ENCODE data around the gene SMIM28.
A peak's percentile ranks its signal among the peaks of the same experiment; 100 is the strongest.

SMIM28 gene

DNA sequence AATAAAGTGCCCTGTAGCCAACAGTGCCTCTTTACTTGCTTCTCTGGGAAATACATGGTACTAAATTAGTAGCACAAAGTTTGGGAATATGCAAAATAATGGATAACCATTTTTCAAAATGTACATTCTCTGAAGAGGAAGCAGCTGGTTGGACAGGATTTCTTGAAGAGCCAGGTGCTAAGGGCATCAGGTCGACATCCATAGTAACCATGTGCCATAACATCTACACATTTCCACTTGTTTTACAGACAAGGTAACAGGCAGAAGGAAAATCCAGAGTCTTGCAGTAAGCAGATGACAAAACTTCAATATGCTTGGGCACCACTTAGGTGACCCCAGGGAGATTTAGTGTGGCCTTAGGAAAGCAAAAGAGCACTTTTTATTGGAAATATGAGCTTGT, 36.5 kb upstream of the SMIM28 start:
- no peaks in the 10 kb centered on the region for H3K79me2 ChIP-seq (ENCODE audit: low read length)
- H3F3A ChIP-seq (ENCODE audit: insufficient read depth, low read length): peaks cover 7% of the 10 kb centered on the region; the same call in 1 of the 2 replicates
- no peak overlapping the region for H3K9ac ChIP-seq (ENCODE audit: low read length)
- peaks cover 8% of the 10 kb centered on the region for H3K4me1 ChIP-seq (ENCODE audit: low read length)
- no peak overlapping the region for H3K4me3 ChIP-seq (ENCODE audit: low read length)
- no peak overlapping the region for H2AFZ ChIP-seq (ENCODE audit: low read length)
- H3K27ac ChIP-seq (ENCODE audit: low read length): no peak overlapping the region
- no peaks in the 10 kb centered on the region; the same call in 1 of the 2 replicates for H3K36me3 ChIP-seq (replicated peaks; ENCODE audit: insufficient read depth, low read length)
- H3K9me3 ChIP-seq (replicated peaks; ENCODE audit: insufficient read depth, low read length): no peaks in the 10 kb centered on the region
- no peak for DNase-seq
- no peaks in the 10 kb centered on the region for H3K27me3 ChIP-seq (replicated peaks; ENCODE audit: insufficient read depth, low read length)
- H3K4me2 ChIP-seq (ENCODE audit: low read depth, low read length): no peak overlapping the region
- H4K20me1 ChIP-seq (ENCODE audit: insufficient read depth, low read length): no peaks in the 10 kb centered on the region
- TF ChIP-seq, protein P1, sequence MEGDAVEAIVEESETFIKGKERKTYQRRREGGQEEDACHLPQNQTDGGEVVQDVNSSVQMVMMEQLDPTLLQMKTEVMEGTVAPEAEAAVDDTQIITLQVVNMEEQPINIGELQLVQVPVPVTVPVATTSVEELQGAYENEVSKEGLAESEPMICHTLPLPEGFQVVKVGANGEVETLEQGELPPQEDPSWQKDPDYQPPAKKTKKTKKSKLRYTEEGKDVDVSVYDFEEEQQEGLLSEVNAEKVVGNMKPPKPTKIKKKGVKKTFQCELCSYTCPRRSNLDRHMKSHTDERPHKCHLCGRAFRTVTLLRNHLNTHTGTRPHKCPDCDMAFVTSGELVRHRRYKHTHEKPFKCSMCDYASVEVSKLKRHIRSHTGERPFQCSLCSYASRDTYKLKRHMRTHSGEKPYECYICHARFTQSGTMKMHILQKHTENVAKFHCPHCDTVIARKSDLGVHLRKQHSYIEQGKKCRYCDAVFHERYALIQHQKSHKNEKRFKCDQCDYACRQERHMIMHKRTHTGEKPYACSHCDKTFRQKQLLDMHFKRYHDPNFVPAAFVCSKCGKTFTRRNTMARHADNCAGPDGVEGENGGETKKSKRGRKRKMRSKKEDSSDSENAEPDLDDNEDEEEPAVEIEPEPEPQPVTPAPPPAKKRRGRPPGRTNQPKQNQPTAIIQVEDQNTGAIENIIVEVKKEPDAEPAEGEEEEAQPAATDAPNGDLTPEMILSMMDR (IDR thresholded peaks at IDR 0.05; ENCODE audit: low read length): no peak
- no peak for TF ChIP-seq EZH2phosphoT487 (IDR thresholded peaks at IDR 0.05; ENCODE audit: low read length)
- TF ChIP-seq EZH2 (optimal IDR thresholded peaks at IDR 0.05; ENCODE audit: low read depth, low read length): no peak
- no peaks in the 10 kb centered on the region for H3K9me2 ChIP-seq (replicated peaks; ENCODE audit: insufficient read depth, low read length)

DNA sequence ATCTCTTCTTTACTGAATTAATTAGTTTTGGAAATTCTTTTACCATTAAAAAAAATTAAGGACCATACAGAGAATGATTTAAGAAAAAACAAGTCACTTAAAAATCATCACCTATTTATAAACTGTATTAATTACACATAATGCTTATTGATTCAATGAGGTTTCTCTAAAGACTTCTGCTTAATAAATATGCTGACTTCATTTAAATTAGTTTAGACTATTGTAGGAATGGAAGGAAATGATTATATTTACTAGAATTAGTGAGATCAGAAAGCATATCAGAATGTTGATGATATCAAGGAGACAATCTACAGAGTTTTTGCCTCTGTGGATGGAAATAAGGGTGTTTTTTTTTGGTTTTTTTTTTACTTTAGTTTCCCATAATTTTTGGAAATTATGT, 34.6 kb upstream of the SMIM28 start:
- Histone ChIP-seq H3K4me3 (ENCODE audit: low read length) (no peak overlapping the region), H3K9me2 (replicated peaks; ENCODE audit: insufficient read depth, low read length) (no peaks in the 10 kb centered on the region), H3K27ac (ENCODE audit: low read length) (no peak overlapping the region), H3K79me2 (ENCODE audit: low read length) (no peaks in the 10 kb centered on the region), H3K9ac (ENCODE audit: low read length) (no peak overlapping the region), H3K27me3 (replicated peaks; ENCODE audit: insufficient read depth, low read length) (no peaks in the 10 kb centered on the region), H3K4me2 (ENCODE audit: low read depth, low read length) (no peak overlapping the region), H3F3A (ENCODE audit: insufficient read depth, low read length) (peaks cover 8% of the 10 kb centered on the region; the same call in 1 of the 2 replicates), H4K20me1 (ENCODE audit: insufficient read depth, low read length) (no peaks in the 10 kb centered on the region), H3K9me3 (replicated peaks; ENCODE audit: insufficient read depth, low read length) (no peaks in the 10 kb centered on the region), H2AFZ (ENCODE audit: low read length) (no peak overlapping the region), H3K4me1 (ENCODE audit: low read length) (peaks cover 16% of the 10 kb centered on the region), H3K36me3 (replicated peaks; ENCODE audit: insufficient read depth, low read length) (no peaks in the 10 kb centered on the region)
- DNase-seq: no peak
- no peak for TF ChIP-seq EZH2phosphoT487 (IDR thresholded peaks at IDR 0.05; ENCODE audit: low read length)
- no peak for TF ChIP-seq EZH2 (optimal IDR thresholded peaks at IDR 0.05; ENCODE audit: low read depth, low read length)
- TF ChIP-seq, protein P1 (IDR thresholded peaks at IDR 0.05; ENCODE audit: low read length): no peak

DNA sequence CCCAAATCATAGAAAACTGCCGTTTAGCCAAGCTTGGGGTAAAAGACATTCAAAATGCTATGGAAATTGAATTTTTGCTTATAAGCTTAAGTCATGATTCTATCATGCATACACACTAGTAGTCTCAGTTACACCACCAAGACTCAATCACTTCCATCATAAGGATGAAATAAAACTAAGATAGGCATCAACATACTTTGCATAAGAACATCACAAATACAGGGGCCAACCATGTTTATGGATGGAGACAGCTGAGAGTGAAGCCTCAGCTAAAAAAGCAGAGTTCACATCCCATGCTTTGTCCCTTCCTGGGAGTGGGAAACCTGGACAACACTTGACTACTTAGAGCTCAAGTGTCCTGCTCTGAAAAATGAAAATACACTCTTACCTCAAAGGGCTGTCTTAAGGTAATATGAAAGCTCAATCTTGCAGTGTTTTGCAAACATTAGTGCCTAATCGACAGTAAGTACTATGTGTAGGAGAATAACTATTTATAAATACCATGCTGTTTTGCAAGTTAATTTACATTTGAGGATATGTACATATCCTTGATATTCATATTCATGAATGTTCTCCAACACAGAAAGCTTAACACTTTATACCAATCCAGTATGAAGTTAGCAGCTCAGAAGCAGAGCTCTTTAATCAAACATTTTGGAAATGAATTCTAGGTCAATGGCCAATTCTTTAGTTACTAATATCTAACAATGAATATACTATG, 32.0 kb upstream of the SMIM28 start:
- Histone ChIP-seq H2AFZ (ENCODE audit: low read length) (no peak overlapping the region), H3K9me3 (replicated peaks; ENCODE audit: insufficient read depth, low read length) (no peaks in the 10 kb centered on the region), H3F3A (ENCODE audit: insufficient read depth, low read length) (peaks cover 8% of the 10 kb centered on the region; the same call in 1 of the 2 replicates), H3K9ac (ENCODE audit: low read length) (no peak overlapping the region), H3K4me3 (ENCODE audit: low read length) (no peak overlapping the region), H3K4me2 (ENCODE audit: low read depth, low read length) (peak overlapping the region; percentile 26), H3K27me3 (replicated peaks; ENCODE audit: insufficient read depth, low read length) (no peaks in the 10 kb centered on the region), H3K36me3 (replicated peaks; ENCODE audit: insufficient read depth, low read length) (no peaks in the 10 kb centered on the region), H3K79me2 (ENCODE audit: low read length) (no peaks in the 10 kb centered on the region), H3K4me1 (ENCODE audit: low read length) (peaks cover 16% of the 10 kb centered on the region), H3K9me2 (replicated peaks; ENCODE audit: insufficient read depth, low read length) (no peaks in the 10 kb centered on the region), H4K20me1 (ENCODE audit: insufficient read depth, low read length) (no peaks in the 10 kb centered on the region), H3K27ac (ENCODE audit: low read length) (no peak overlapping the region)
- TF ChIP-seq EZH2 (optimal IDR thresholded peaks at IDR 0.05; ENCODE audit: low read depth, low read length): no peak
- no peak for TF ChIP-seq EZH2phosphoT487 (IDR thresholded peaks at IDR 0.05; ENCODE audit: low read length)
- peak; percentile 6 for DNase-seq

Data from MM.1S (cell line).